Occipital lobe (tissue), 2 donors: ENCODE results near the gene UGT2B17. TPM values are rescaled to one million over a fixed set of nuclear protein-coding genes. Genes with fewer than 3 reads are reported as not detected.
"Not testable (repeated sequence)": the region's sequence is repeated elsewhere in the genome, so short reads cannot be mapped to it uniquely, and the experiment has no call there.

Source experiments
- DNase-seq: peaks from one replicate; lab custom pipeline; 2025; lab: John Stamatoyannopoulos, UW
- total RNA-seq: library from RNA; depleted of rRNA; stranded (reverse); fragments of >200 nt; gene quantifications from one replicate; pipeline ENCODE4 v1.2.3, GENCODE V29; 2014

The UGT2B17 gene
- not detected for total RNA-seq

DNA sequence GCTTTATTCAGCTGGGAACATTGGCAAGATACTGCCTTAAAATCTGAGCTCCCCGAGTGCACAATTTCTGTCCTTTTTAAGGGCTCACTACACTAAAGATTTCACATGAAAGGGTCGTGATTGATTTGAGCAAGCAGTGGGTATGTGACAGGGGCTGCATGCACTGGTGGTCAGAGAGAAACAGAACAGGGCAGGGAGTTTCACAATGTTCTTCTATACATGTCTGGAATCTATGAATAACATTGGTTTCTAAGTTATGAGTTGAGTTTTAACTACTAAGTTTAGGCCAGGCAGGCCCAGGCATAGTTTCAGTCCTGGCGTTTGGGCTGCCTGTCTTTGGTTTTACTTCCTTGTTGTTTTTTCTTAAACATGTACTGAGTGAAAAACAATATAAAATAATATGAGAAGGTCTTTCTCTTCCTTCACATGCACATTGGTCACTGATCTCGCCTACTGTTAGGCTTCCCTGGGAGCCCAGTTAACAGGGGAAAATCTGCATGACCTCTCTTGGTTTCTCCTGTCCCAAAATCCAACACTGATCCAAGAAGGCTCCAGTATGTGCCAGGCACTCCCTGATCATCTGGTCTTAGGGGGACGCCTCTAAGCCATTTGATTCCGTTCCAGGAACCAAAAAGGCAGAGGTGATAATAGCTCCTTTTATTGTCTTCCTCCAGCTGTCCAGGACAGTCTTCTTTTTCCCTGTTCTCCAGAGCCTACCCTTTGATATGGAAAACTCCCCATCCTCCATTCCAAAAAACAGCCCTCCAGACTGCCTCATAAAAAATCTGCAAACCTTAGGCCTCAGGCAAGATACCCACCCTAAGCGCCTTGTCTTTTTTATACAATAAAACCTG, at the start of gene UGT2B17:
Gene UGT2B17 (minus strand): TSS at position 51 of the 854 bp plus-strand sequence. CDS start 7,838 bp downstream, outside the sequence.
- no peak for DNase-seq

DNA sequence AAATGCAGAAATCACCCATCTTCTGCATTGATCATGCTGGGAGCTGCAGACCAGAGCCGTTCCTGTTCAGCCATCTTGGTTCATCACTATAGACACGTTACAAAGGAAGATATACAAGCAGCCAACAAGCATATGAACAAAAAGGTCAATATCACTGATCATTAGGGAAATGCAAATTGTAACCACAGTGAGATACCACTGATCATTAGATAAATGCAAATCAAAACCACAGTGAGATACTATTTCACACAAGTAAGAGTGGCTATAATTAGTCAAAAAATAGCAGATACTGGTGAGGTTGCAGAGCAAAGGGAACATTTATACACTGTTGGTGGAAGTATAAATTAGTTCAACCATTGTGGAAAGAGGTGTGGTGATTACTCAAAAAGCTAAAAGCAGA, 46.6 kb upstream of the UGT2B17 start:
- not testable (repeated sequence) for DNase-seq

DNA sequence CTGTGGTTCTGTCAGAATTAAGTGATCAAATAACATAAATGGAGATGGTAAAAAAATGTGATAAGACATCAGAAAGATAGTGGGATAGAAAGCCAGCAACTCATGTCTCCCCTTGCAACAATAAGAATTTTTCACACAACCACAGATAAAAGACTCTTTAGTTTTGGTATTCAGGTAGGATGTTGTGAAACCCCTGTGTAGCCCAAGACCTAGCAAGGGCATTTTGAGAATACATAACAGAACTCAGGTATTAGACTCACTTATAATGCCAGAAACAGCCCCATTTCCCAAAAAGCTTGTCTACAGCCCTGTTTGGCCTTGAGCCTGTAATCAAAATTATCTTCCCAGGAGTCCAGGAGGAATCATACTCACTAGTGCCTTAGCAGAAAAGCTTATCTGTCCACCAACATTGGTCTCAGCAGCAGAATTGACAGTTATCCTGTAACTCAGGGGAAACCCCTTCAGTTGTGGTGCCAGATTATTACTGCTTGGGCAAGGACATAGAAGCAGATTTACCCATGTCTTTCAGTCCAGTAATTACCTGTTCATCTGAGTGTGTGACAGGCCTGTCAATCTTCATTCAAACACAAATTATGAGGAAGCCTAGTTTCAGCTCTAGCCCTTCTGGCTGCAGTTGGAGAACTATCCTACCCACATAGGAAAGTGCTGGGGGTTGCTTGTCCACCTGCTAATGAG, 41.0 kb upstream of the UGT2B17 start:
- DNase-seq, result no peak

DNA sequence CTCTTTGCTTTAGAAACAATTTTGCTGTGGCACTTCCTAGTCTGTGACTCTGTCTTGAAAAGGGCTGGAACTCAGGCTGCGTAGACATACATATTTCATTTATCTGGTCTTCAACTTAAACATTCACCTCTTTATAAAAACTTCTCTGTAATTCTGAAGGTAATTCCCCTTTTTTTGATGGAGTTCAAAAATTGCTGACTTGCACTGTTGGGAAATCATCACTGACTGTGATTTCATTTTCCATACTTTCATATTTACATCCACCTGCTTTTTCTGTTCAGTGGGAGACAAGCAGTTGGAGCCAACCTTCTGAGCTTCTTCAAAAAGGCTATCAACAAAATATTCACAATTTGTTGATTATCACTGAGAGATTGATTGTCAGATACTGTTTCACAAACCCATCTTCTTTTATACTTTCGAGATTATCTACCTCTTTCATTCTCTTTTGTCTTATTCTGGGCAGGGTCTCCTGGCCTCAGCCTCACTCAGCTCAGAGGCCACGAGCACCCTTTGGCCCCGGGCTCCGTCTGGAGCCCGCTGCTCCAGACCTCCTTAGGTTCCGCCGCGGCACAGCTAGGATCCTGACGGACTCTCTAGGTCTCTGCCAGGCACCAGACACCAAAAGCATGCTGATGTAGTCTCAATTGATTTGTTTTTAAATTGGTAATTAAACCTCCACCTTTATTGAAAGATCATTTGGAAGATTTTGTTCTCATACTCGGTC, 39.7 kb upstream of the UGT2B17 start:
- no peak for DNase-seq

DNA sequence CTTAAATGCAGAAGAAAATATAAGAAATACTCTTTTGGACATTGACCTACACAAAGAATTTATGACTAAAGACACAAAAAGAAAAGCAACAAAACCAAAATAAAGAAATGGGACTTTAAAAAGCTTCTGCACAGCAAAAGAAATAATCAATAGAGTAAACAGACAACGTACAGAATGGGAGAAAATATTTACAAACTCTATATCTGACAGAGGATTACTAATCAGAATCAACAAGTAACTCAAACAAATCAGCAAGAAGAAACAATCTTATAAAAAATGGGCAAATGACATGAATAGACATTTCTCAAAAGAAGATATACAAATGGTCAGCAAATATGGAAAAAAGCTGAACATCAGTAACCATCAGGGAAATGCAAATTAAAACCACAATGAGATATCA, 37.6 kb upstream of the UGT2B17 start:
- no peak for DNase-seq

DNA sequence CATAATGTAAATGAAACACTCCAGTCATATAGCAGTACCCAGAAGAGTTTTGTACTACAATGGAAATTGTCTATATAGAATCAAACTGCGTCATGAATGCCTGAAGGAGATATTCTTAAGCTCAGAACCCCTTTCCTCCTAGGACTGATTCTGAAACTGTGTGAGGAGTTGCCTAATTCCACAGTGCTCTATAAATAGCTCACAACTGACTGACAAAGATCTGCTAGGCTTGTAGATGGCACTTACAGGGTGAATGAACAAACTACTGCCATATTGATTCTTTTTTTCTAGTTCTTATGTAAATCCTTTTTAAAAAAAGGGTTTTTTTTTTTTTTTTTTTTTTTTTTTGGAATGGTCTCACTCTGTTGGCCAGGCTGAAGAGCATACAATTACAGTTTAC, 30.1 kb upstream of the UGT2B17 start:
- no peak for DNase-seq

DNA sequence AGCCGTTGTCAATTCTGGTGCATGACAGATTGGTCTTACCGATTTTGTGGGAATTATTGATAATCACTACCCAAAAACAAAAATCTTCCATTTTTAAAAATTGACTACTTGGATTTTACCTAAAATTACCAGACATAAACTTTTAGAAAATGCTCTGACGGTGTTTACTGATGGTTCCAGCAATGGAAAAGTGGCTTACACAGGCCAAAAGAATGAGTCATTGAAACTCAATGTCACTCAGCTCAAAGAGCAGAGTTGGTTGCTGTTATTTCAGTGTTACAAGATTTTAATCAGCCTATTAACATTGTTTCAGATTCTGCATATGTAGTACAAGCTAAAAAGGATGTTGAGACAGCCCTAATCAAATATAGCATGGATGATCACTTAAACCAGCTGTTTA, 23.0 kb upstream of the UGT2B17 start:
- DNase-seq, result no peak

DNA sequence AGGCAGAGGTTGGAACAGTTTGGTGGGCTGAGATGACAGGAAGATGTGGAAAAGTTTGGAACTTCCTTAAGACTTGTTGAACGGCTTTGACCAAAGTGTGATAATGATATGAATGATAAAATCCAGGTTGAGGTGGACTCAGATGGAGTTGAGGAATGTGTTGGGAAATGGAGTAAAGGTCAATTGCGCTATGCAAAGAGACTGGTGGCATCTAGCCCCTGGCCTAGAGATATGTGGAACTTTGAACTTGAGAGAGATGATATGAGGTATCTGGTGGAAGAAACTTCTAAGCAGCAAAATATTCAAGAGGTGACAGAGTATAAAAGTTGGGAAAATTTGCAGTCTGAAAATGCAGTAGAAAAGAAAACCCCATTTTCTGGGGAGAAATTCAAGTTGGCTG, 21.4 kb upstream of the UGT2B17 start:
- no peak for DNase-seq

DNA sequence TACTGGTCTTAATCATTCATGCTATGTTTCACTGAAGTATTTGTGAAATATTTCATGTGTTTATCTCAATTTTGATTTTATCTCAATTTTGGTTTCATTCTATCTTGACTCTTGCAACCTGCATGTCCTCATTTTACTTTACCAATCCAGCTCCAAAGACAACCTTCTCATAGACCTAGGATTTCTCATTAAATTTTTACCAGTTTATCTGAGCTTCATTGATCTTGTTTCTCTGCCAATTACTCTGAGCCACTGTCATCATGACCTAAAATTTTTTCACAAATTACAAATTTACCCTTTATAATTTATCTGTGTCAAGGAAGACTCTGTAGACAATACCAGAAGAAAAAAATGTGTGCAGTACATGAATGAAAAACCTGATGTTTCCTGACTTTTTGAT, 18.6 kb upstream of the UGT2B17 start:
- DNase-seq, result no peak

DNA sequence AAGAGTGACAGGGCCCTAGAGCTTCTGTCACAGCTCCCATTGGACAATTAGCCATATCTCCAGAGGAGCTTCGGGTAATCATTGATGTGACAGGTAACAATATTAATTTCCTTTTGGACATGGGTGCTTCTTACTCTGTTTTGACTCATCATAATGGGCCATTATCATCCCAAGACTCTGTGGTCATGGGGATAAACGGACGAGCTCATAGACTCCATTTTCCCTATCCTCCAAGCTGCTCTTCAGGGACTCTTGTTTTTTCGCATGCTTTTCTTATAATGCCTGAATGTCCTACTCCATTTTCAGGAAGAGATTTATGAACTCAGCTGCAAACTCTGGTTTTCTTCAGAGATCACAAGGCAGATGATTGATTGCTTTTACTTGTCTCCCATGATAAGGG, 17.0 kb upstream of the UGT2B17 start:
- no peak for DNase-seq

DNA sequence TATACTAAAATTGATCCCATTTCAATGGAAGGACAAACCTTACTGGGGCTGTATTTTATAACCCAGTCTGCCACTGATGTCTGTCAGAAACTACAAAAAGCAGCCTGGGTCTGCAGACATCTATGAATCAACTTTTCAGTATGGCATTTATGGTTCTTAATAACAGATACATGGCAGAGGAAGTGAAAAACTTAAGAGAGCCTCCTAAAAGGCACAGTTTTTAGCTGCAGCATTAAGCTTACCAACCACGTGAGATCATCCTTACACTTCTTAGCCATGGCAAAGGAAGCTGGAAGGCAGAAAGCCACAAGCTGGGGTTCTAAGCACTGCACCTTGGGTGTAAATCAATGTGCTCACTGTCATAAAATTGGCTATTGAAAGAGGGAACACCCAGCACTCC, 16.6 kb upstream of the UGT2B17 start:
- DNase-seq, result no peak

DNA sequence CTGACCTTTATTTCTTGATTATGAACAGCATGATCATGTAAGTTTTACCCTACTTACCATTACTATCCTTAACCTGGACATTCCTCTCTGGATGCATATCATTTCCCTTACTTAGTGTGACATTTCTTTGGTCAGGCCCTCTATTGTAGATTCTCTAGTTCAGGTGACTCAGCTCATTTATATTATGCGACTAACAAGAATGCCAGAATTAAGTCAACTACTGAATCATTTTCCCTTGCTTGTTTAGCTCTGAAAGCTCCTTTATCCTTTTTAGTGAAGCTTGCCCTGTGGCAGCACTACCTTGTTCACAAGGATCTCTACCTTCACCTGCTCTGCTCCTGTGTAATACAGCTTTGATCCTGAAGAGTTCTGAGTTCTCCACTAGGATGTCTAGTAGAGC, 15.1 kb upstream of the UGT2B17 start:
- no peak for DNase-seq

DNA sequence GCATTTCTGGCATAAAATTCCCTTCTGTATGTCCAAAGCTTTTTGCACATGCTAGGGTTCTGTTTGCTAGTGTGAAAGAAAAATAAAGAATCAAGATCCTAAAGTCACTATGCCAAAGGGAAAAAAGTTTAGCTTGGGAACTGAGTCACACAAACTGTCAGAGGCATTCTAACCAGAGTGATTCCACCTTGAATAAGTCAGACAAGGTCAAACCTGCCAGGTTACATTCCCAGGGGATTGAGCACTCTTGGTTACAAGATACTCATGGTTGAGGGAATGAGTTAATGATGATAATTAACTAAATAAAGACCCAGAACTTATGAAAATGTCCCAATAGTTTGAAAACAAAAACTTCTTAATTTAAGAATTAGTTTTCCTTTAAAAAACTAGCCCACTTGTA, 13.7 kb upstream of the UGT2B17 start:
- no peak for DNase-seq

DNA sequence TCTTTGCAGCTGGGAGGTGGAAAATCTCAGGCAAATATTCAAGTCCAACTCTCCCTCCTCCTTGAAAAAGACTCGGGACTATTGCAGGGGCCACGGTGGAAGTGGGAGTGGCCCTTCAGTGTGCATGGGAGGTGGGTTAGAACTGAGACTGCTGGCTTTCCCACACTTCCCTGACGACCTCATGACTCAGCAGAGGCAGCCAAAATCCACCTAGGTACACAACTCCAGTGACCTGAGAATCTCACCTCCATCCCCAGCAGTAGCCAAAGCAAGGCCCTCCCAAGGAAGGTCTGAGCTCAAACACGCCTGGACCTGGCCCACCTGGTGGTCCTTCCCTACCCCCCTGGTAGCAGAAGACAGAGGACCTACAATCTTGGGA, 6.2 kb upstream of the UGT2B17 start:
- DNase-seq, result no peak

DNA sequence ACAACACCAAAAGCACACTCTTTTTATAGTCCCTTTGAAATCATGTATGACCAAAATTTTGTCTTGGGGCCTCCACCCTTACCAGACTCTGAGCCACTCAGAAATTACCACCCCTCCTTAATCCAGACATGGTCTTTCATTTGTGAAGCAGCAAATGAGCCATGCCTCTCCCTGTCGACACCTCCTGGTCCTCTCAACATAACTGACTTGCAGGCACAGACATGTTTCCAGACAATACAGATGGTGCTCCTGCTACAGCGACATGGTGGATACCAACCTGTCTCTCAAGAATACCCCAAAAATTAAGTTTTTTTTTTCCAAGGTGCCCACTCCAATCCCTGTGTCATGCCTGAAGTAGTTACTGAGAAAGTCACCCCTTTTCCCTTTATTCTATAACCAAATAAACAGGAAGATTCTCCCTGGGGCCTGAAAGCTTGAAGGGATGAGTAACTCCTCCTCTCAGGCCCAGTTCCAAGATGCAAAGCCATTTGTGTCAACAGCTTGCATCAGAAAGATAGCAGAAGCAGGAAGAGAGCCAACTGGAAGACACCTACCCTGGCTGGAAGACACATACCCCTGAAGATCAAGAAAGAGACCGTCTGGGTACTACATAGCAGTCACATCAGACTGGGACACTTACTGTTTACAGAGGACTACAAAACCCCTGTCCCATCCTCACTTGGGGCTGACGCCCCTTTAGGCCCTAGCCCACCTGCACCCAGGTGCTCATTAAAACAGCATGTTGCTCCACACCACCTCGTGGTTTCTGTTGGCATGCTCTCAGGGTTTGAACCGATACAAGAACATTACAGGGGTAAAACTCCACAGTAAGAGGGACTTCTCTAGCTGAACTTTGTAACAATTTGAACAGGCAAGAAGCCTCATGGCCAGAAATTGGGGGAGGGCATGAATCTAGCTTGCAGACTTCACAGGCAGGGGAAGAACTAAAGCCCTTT, 5.5 kb upstream of the UGT2B17 start:
- no peak for DNase-seq

DNA sequence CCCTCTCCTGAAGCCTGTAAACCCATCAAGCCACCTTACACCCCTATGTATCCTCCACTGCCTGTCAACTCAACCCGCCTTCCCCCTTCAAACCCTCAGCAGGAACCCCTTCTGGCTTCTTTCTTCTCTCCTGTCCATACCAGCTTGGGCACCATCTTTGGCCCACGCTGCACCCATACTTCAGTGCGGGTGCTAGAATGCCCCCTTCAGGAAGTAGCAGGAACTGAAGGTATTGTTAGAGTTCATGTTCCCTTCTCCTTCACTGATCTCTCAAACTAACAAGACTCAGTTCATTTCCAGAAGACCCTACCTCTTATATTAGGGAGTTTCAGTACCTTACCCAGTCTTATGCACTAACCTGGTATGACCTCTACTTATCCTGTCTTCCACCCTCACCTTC, 1.5 kb upstream of the UGT2B17 start:
- no peak for DNase-seq

DNA sequence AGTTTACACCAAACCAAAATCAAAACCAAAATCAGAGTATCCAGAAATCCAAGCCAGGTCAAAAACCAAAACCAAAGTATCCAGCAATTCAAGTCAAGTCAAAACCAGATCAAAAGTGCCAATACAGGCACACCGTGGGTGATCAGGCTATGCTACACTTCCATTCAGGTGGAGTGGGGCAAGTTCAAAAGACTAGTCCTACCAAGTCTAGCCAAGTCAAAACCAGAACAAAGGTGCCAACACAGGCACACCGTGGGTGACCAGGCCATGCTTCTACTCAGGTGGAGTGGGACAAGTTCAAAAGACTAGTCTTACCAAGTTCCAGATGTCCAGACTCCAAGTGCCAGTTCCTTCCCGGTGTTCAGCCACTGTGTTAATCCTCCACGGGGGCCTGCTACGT, 486 bp downstream of the UGT2B17 start:
- not testable (repeated sequence) for DNase-seq

DNA sequence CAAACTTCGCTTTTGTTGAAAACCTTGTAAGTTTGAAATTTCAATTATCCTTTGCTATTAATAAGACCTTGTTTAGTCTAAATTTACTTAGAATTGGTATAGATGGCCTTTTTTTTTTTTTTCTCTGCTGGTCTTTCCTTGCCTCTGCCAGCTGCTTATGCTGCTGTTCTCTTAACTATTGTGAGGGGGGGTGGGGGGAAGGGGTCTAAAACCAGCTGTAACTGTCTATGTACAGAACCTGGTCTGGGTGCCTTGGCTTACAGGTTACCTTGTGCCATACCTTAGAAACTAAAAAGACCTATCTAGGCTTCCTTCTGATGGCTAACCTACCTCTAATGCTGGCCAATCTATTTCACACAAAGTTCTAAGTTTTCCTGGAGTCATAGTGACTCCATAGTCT, 1.0 kb downstream of the UGT2B17 start:
- no peak for DNase-seq

DNA sequence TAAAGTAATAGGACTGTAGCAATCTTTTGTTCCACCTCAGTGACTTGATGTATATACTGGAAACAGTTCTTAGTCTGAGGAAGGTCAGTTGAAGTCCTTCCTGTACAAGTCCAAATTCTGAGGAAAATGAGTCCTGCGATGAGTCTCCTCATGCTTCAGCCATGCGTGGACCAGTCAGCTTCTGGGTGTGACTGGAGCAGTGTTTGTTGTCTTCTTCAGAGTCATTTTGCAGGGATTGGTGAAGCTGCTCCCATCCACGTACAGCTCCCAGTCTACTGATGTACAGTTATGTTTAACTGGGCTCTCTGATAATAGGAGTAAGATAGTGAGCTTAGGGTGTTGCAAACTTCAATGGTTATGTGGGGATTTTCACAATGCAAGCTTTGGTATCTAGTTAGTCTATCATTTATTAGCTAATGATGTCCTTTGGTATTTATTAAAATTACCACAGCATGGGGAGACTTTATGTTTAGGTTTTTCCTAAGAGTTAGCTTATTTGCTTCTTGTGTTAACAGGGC, 3.4 kb downstream of the UGT2B17 start:
- no peak for DNase-seq

DNA sequence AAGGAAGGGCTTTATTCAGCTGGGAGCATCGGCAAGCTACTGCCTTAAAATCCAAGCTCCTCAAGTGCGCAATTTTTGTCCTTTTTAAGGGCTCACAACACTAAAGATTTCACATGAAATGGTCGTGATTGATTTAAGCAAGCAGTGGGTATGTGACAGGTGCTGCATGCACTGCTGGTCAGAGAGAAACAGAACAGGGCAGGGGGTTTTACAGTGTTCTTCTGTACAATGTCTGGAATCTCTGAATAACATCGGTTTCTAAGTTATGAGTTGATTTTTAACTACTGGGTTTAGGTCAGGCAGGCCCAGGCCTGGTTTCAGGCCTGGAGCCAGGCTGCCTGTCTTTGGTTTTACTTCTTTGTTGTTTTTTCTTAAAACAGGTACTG, 6.0 kb downstream of the UGT2B17 start:
- no peak for DNase-seq
